Measurements from ENCODE around the gene MYD88.

Gene MYD88

GRCh38 chr3:38118421-38119247 is 19.8 kb upstream of the MYD88 start:
- no peak for DNase-seq (ENCODE audit: extremely low read depth, low read depth)
- no peak for TF ChIP-seq CTCF (IDR thresholded peaks at IDR 0.05; ENCODE audit: low read depth, low read length)

GRCh38 chr3:38119248-38119544 is 19.3 kb upstream of the MYD88 start:
- TF ChIP-seq CTCF (IDR thresholded peaks at IDR 0.05; ENCODE audit: low read depth, low read length) = no peak
- DNase-seq (ENCODE audit: extremely low read depth, low read depth) = no peak

- TF ChIP-seq CTCF (IDR thresholded peaks at IDR 0.05; ENCODE audit: low read depth, low read length) = no peak
These were observed 18.4 kb upstream of the MYD88 start for GRCh38 chr3:38119821-38120692.

GRCh38 chr3:38120693-38121450 is 17.6 kb upstream of the MYD88 start:
- DNase-seq (ENCODE audit: extremely low read depth, low read depth) = no peak
- TF ChIP-seq CTCF (IDR thresholded peaks at IDR 0.05; ENCODE audit: low read depth, low read length) = no peak

More at GRCh38 chr3:38119821-38120692, 18.4 kb upstream of the MYD88 start:
- DNase-seq (ENCODE audit: extremely low read depth, low read depth) = no peak

- DNase-seq (ENCODE audit: extremely low read depth, low read depth) = no peak
- no peak for TF ChIP-seq CTCF (IDR thresholded peaks at IDR 0.05; ENCODE audit: low read depth, low read length)
These were observed 17.0 kb upstream of the MYD88 start for GRCh38 chr3:38121451-38121831.

- DNase-seq (ENCODE audit: extremely low read depth, low read depth) = no peak
- no peak for TF ChIP-seq CTCF (IDR thresholded peaks at IDR 0.05; ENCODE audit: low read depth, low read length)
These were observed 16.5 kb upstream of the MYD88 start for GRCh38 chr3:38121832-38122461.
